ENCODE measurements around the gene IL17RC. TPM values are rescaled to one million over a fixed set of nuclear protein-coding genes. Genes with fewer than 3 reads are reported as not detected.

The IL17RC gene
- total RNA-seq, 2 experiments from 2014 or later = 0.23 to 0.73 TPM

DNA sequence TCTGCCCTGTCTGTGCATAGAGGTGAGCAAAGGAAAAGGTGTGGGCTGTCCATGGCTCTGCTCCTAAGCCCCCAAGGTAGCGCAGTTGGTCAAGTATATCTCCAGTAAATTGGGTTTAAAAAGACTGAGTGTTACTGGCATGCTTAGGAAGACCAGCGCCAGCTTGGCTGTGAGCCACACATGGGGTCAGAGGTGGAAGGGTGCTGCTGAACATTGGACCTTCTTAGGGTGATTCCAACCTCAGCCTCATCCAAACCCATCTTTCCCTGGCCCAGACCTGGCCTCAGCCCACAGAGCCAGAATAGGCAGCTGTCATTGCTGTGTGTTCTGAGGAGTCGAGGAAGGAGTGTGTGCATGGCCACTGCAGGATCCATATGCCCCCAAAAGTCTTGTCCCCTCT lies 8.6 kb upstream of the IL17RC start:
- no peak for TF ChIP-seq EZH2phosphoT487 (IDR thresholded peaks at IDR 0.05; ENCODE audit: borderline replicate concordance, low read depth, low read length)
- TF ChIP-seq, protein P1, sequence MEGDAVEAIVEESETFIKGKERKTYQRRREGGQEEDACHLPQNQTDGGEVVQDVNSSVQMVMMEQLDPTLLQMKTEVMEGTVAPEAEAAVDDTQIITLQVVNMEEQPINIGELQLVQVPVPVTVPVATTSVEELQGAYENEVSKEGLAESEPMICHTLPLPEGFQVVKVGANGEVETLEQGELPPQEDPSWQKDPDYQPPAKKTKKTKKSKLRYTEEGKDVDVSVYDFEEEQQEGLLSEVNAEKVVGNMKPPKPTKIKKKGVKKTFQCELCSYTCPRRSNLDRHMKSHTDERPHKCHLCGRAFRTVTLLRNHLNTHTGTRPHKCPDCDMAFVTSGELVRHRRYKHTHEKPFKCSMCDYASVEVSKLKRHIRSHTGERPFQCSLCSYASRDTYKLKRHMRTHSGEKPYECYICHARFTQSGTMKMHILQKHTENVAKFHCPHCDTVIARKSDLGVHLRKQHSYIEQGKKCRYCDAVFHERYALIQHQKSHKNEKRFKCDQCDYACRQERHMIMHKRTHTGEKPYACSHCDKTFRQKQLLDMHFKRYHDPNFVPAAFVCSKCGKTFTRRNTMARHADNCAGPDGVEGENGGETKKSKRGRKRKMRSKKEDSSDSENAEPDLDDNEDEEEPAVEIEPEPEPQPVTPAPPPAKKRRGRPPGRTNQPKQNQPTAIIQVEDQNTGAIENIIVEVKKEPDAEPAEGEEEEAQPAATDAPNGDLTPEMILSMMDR (conservative IDR thresholded peaks at IDR 0.05; ENCODE audit: low read length) = no peak
- Histone ChIP-seq H3K9me3 (ENCODE audit: low read length) (no peaks in the 10 kb centered on the region), H2AFZ (ENCODE audit: low read length) (no peak overlapping the region), H3K4me3 (ENCODE audit: low read depth, low read length, poor library complexity, severe bottlenecking) (no peak overlapping the region), H3K27ac (ENCODE audit: low read depth, low read length, poor library complexity, severe bottlenecking) (no peak overlapping the region), H3K79me2 (ENCODE audit: insufficient read depth, low read depth, low read length) (no peaks in the 10 kb centered on the region), H3K4me2 (ENCODE audit: low read length) (no peak overlapping the region), H3K36me3 (ENCODE audit: insufficient read depth, low read length) (no peaks in the 10 kb centered on the region), H3K4me1 (ENCODE audit: insufficient read depth, low read length, poor library complexity, severe bottlenecking) (no peaks in the 10 kb centered on the region), H3K9me2 (ENCODE audit: insufficient read depth, low read length) (no peaks in the 10 kb centered on the region), H4K20me1 (ENCODE audit: insufficient read depth, low read length) (no peaks in the 10 kb centered on the region)
- no TSS peak for BruUV-seq (replicated peaks)
- intact Hi-C loops (cut with micrococcal nuclease; ENCODE audit: unreplicated experiment) = no loop called here
- DNase-seq (ENCODE audit: low spot score) = no peak
- CTCF ChIA-PET (ENCODE audit: unreplicated experiment) = no interaction called here
- POLR2A ChIA-PET = interaction anchor here (2.3 kb wide), 1 partner anchor 17 kb away, joined by 13 read pairs; no protein-coding TSS in a partner anchor

DNA sequence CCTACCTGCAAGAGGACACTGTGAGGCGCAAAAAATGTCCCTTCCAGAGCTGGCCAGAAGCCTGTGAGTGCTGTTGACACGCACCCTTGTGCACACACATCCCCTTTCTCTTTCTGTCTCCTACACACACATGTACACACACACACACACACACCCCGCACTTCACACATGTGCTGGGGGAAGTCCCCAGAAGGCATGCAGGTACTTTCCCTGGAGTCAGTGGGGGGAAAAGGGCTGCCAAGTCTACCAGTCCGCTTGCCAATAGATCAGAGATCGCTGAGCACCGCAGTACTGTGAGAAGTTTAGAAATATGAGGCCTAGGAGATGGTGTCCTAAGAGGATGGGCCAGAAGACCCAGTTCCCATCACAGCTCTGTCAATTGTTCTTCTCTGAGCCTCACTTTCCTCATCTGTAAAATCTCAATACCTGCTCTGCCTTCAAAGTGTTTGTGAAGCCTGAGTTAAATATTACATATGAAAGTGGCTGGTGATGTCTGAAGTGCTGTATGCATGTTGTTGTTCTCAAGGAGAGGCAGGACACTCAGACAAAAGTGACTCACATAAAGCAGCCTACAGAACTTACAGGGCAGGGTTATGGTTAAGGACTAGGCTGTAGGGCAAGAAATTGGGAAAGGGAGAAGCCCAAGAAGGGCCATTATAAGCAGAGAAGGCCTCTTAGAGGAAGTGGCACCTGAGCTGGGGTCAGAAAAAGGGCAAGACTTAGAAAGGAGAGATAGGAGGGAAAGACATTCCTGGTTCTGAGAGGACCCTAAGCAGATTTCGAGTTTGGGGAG lies 7.5 kb upstream of the IL17RC start:
- no peaks in the 10 kb centered on the region for H3K9me3 ChIP-seq (ENCODE audit: low read length)
- H3K4me2 ChIP-seq (ENCODE audit: low read length) = no peak overlapping the region
- intact Hi-C loops (cut with micrococcal nuclease; ENCODE audit: unreplicated experiment) = no loop called here
- H3K27ac ChIP-seq (ENCODE audit: low read depth, low read length, poor library complexity, severe bottlenecking) = no peak overlapping the region
- BruUV-seq (replicated peaks) = no TSS peak
- H3K9me2 ChIP-seq (ENCODE audit: insufficient read depth, low read length) = no peaks in the 10 kb centered on the region
- H3K4me3 ChIP-seq (ENCODE audit: low read depth, low read length, poor library complexity, severe bottlenecking) = no peak overlapping the region
- no peak for TF ChIP-seq EZH2phosphoT487 (IDR thresholded peaks at IDR 0.05; ENCODE audit: borderline replicate concordance, low read depth, low read length)
- TF ChIP-seq, protein P1 (conservative IDR thresholded peaks at IDR 0.05; ENCODE audit: low read length) = no peak
- H3K79me2 ChIP-seq (ENCODE audit: insufficient read depth, low read depth, low read length) = no peaks in the 10 kb centered on the region
- H4K20me1 ChIP-seq (ENCODE audit: insufficient read depth, low read length) = no peaks in the 10 kb centered on the region
- no peak overlapping the region for H2AFZ ChIP-seq (ENCODE audit: low read length)
- CTCF ChIA-PET (ENCODE audit: unreplicated experiment) = no interaction called here
- DNase-seq (ENCODE audit: low spot score) = no peak
- H3K36me3 ChIP-seq (ENCODE audit: insufficient read depth, low read length) = no peaks in the 10 kb centered on the region
- no peaks in the 10 kb centered on the region for H3K4me1 ChIP-seq (ENCODE audit: insufficient read depth, low read length, poor library complexity, severe bottlenecking)
- POLR2A ChIA-PET = no interaction called here

DNA sequence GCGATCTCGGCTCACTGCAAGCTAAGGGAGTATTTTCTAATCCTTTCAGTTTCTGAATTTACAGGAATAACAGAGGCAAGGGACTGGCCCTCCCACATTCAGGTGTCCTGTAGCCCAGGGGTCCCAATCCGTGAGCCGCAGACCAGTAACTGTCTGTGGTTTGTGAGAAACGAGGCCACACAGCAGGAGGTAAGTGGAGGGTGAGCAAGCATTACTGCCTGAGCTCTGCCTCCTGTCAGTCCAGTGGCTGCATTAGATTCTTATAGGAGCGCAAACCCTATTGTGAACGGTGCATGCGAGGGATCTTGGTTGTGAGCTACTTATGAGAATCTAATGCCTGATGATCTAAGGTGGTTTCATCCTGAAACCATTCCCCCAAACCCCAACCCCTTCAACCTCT lies 5.0 kb upstream of the IL17RC start:
- intact Hi-C loops (cut with micrococcal nuclease; ENCODE audit: unreplicated experiment) = no loop called here
- no TSS peak for BruUV-seq (replicated peaks)

More for the DNA sequence above, 5.0 kb upstream of the IL17RC start:
- Histone ChIP-seq H3K9me3 (ENCODE audit: low read length) (no peaks in the 10 kb centered on the region), H3K4me1 (ENCODE audit: insufficient read depth, low read length, poor library complexity, severe bottlenecking) (no peaks in the 10 kb centered on the region), H3K27ac (ENCODE audit: low read depth, low read length, poor library complexity, severe bottlenecking) (no peak overlapping the region), H3K36me3 (ENCODE audit: insufficient read depth, low read length) (no peaks in the 10 kb centered on the region), H3K4me2 (ENCODE audit: low read length) (no peak overlapping the region), H3K79me2 (ENCODE audit: insufficient read depth, low read depth, low read length) (no peaks in the 10 kb centered on the region), H3K9me2 (ENCODE audit: insufficient read depth, low read length) (no peaks in the 10 kb centered on the region), H4K20me1 (ENCODE audit: insufficient read depth, low read length) (no peaks in the 10 kb centered on the region), H2AFZ (ENCODE audit: low read length) (no peak overlapping the region), H3K4me3 (ENCODE audit: low read depth, low read length, poor library complexity, severe bottlenecking) (no peak overlapping the region)
- POLR2A ChIA-PET = interaction anchor here (1.2 to 1.6 kb wide), 2 partner anchors 18 to 20 kb away, joined by 5 to 6 read pairs; no protein-coding TSS in a partner anchor
- no peak for TF ChIP-seq EZH2phosphoT487 (IDR thresholded peaks at IDR 0.05; ENCODE audit: borderline replicate concordance, low read depth, low read length)
- TF ChIP-seq, protein P1 (conservative IDR thresholded peaks at IDR 0.05; ENCODE audit: low read length) = no peak
- no peak for DNase-seq (ENCODE audit: low spot score)
- CTCF ChIA-PET (ENCODE audit: unreplicated experiment) = no interaction called here

All from OCI-LY7 (cell line).